K562 (cell line): ENCODE data around the gene LGR6. TPM values are rescaled to one million over a fixed set of nuclear protein-coding genes. Genes with fewer than 3 reads are reported as not detected.

ENCODE experiments used
- ATF1 ChIP-seq, 2 experiments: fragments of 450-650 bp in 1 of 2; IDR thresholded peaks; 2 replicates each; pipeline ENCODE4 v1.6.1; 2016; ENCODE audit warnings: missing compliant biosample characterization in 1 of 2, missing genetic modification characterization in 1 of 2
- KDM2B ChIP-seq: fragments of 250-450 bp; sonication (Bioruptor Pico); IDR thresholded peaks from 2 replicates; pipeline ENCODE4 v1.8.0; 2021; ENCODE audit warnings: mild to moderate bottlenecking, moderate library complexity
- NFATC3 ChIP-seq: fragments of 450-650 bp; IDR thresholded peaks from 2 replicates; pipeline ENCODE4 v1.6.1; 2017; ENCODE audit warnings: mild to moderate bottlenecking
- PML ChIP-seq: IDR thresholded peaks from 2 replicates; pipeline ENCODE4 v1.6.1; 2012; ENCODE audit warnings: low read length, inconsistent platforms
- PTBP1 ChIP-seq: fragments of 200-400 bp; formaldehyde crosslinking; IDR thresholded peaks from 2 replicates; pipeline ENCODE4 v1.6.1; 2017; ENCODE audit warnings: low read depth, low read length
- PURB ChIP-seq: sonication (generic); formaldehyde crosslinking; IDR thresholded peaks from 2 replicates; pipeline ENCODE4 v1.9.0; 2021; ENCODE audit warnings: low read depth, mild to moderate bottlenecking, missing genetic modification reagents
- RB1 ChIP-seq: fragments of 450-650 bp; IDR thresholded peaks from 2 replicates; pipeline ENCODE4 v1.6.1; 2017; ENCODE audit warnings: low read depth, mild to moderate bottlenecking
- ZNF384 ChIP-seq: IDR thresholded peaks from 2 replicates; pipeline ENCODE4 v1.6.1; 2012; ENCODE audit warnings: low read depth, low read length, improper control_type of control experiment
- ZNF444 ChIP-seq: fragments of 250-450 bp; sonication (Bioruptor Pico); IDR thresholded peaks from 2 replicates; pipeline ENCODE4 v1.4.0; 2020; ENCODE audit warnings: mild to moderate bottlenecking, moderate library complexity
- ZNF445 ChIP-seq: fragments of 250-450 bp; sonication (Bioruptor Pico); IDR thresholded peaks from 2 replicates; pipeline ENCODE4 v1.4.0; 2020; ENCODE audit warnings: low read depth, mild to moderate bottlenecking, moderate library complexity
- polyA plus RNA-seq, 8 experiments: library from polyadenylated mRNA; depleted of rRNA in 4 of 8; stranded (reverse) in 5 of 8; unstranded in 3 of 8; fragments of >200 nt; fragmentation: Nextera tagmentation in 2 of 8; fragmentation: Illumina TruSeq in 1 of 8; extraction: Ambion mirVana in 2 of 8; extraction: Trizol in 1 of 8; gene quantifications; 2 replicates each; pipeline versions ENCODE4 v1.2.1 to v1.2.3, GENCODE V29; 2011 to 2014; ENCODE audit warnings: inconsistent platforms in 1 of 8, missing spikeins in 1 of 8
- total RNA-seq, 7 experiments: library from RNA; depleted of rRNA in 6 of 7; stranded (reverse); fragments of >200 nt in 6 of 7; fragmentation: Illumina TruSeq in 2 of 7; extraction: Trizol in 2 of 7; gene quantifications; 2 replicates each; pipeline versions ENCODE4 v1.2.1 to v1.2.3, GENCODE V29; 2011 to 2021; ENCODE audit warnings: low replicate concordance in 1 of 7
- TF ChIP-seq, protein P1 (sequence below): fragments of 450-650 bp; IDR thresholded peaks from 2 replicates; pipeline ENCODE4 v1.6.1; 2018; ENCODE audit not compliant: partially characterized antibody
- TF ChIP-seq, protein P2 (sequence below): fragments of 450-650 bp; formaldehyde crosslinking; IDR thresholded peaks from 2 replicates; pipeline ENCODE4 v1.4.0; 2020; ENCODE audit warnings: mild to moderate bottlenecking, moderate library complexity
- TF ChIP-seq, protein P3 (sequence below), 2 experiments: IDR thresholded peaks in 1 of 2; conservative IDR thresholded peaks in 1 of 2; 2 replicates each; pipeline ENCODE4 v1.6.1; 2016; ENCODE audit warnings: low read depth in 2 of 2, mild to moderate bottlenecking in 1 of 2, missing compliant biosample characterization in 1 of 2, missing genetic modification characterization in 1 of 2, moderate library complexity in 1 of 2
- TF ChIP-seq, protein P4 (sequence below), 2 experiments: fragments of 450-650 bp; IDR thresholded peaks; 2 replicates each; pipeline ENCODE4 v1.6.1; 2018; ENCODE audit warnings: mild to moderate bottlenecking in 2 of 2, low read depth in 1 of 2; ENCODE audit not compliant: partially characterized antibody in 2 of 2

LGR6 gene
- total and polyA plus RNA-seq, 9 of the 15 experiments (the other 6 are each of a cell fraction or from before 2014, with no cell fraction given) = 0.01 to 0.54 (median 0.17) TPM; not detected in 1

DNA sequence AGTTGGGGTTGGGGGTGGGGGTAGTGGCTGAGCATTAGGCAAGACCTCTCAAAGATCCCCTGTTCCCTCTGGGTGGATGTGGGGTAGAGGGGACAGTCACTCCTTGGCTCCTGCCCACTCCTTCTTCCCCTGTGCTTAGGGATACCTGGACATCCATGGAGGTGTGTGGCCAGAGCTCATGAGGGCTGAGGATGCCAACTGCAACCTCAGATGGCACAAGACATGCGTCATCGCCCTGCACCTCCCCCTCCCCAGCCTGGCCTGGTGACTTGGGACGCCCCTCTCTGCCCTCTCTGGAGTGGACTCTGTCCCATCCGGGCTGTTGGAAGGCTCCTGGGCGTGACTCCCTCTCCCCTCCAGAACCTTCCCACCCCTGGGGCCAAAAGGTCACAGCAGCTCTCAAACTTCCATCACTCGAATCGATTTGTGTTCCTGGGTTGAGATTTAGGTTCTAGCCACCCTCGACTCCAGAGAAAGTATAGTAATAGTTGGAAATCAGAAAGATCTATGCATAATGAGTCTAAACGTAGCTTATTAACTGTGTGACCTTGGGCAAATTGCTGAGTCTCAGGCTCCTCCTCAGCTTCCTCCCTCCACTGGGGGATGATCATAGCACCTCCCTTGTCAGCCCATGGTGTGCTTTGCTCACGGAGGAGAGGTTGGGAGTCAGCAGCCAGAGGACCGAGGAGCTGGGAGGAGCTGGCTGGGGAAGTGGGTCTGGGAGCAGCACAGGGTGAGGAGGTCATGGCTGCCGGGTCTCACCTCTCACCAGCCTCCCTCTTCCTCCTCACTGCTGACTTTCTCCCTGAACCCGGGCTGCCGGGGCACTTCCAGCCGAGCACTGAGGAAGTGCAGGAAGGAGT is 30.9 kb upstream of the LGR6 start (continued):
- TF ChIP-seq, protein P1, sequence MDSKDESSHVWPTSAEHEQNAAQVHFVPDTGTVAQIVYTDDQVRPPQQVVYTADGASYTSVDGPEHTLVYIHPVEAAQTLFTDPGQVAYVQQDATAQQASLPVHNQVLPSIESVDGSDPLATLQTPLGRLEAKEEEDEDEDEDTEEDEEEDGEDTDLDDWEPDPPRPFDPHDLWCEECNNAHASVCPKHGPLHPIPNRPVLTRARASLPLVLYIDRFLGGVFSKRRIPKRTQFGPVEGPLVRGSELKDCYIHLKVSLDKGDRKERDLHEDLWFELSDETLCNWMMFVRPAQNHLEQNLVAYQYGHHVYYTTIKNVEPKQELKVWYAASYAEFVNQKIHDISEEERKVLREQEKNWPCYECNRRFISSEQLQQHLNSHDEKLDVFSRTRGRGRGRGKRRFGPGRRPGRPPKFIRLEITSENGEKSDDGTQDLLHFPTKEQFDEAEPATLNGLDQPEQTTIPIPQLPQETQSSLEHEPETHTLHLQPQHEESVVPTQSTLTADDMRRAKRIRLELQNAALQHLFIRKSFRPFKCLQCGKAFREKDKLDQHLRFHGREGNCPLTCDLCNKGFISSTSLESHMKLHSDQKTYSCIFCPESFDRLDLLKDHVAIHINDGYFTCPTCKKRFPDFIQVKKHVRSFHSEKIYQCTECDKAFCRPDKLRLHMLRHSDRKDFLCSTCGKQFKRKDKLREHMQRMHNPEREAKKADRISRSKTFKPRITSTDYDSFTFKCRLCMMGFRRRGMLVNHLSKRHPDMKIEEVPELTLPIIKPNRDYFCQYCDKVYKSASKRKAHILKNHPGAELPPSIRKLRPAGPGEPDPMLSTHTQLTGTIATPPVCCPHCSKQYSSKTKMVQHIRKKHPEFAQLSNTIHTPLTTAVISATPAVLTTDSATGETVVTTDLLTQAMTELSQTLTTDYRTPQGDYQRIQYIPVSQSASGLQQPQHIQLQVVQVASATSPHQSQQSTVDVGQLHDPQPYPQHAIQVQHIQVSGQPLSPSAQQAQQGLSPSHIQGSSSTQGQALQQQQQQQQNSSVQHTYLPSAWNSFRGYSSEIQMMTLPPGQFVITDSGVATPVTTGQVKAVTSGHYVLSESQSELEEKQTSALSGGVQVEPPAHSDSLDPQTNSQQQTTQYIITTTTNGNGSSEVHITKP = peak; percentile 66
- TF ChIP-seq NFATC3 (no peak), PTBP1 (no peak), PML (peak; percentile 30; the same call in 1 of the 2 replicates), ZNF384 (no peak), ZNF445 (CRISPR knock-in tag) (0 out of 2 replicates have a peak, but pooled peaks have one; percentile 48), ATF1 (CRISPR knock-in tag; IDR thresholded peaks at IDR 0.05) (no peak), ATF1 (tag; IDR thresholded peaks at IDR 0.05) (peak; percentile 70), RB1 (no peak), PURB (CRISPR knock-in tag) (no peak), ZNF444 (CRISPR knock-in tag) (no peak), KDM2B (no peak)
- TF ChIP-seq, protein P2, sequence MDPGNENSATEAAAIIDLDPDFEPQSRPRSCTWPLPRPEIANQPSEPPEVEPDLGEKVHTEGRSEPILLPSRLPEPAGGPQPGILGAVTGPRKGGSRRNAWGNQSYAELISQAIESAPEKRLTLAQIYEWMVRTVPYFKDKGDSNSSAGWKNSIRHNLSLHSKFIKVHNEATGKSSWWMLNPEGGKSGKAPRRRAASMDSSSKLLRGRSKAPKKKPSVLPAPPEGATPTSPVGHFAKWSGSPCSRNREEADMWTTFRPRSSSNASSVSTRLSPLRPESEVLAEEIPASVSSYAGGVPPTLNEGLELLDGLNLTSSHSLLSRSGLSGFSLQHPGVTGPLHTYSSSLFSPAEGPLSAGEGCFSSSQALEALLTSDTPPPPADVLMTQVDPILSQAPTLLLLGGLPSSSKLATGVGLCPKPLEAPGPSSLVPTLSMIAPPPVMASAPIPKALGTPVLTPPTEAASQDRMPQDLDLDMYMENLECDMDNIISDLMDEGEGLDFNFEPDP (CRISPR knock-in tag) = 0 out of 2 replicates have a peak, but pooled peaks have one; percentile 22
- TF ChIP-seq, protein P3, sequence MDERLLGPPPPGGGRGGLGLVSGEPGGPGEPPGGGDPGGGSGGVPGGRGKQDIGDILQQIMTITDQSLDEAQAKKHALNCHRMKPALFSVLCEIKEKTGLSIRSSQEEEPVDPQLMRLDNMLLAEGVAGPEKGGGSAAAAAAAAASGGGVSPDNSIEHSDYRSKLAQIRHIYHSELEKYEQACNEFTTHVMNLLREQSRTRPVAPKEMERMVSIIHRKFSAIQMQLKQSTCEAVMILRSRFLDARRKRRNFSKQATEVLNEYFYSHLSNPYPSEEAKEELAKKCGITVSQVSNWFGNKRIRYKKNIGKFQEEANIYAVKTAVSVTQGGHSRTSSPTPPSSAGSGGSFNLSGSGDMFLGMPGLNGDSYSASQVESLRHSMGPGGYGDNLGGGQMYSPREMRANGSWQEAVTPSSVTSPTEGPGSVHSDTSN (CRISPR knock-in tag; IDR thresholded peaks at IDR 0.05; ENCODE audit: low read depth) = no peak
- TF ChIP-seq, protein P3 (tag; conservative IDR thresholded peaks at IDR 0.05; ENCODE audit: low read depth) = 0 out of 2 replicates have a peak, but pooled peaks have one; percentile 13
- TF ChIP-seq, protein P4, sequence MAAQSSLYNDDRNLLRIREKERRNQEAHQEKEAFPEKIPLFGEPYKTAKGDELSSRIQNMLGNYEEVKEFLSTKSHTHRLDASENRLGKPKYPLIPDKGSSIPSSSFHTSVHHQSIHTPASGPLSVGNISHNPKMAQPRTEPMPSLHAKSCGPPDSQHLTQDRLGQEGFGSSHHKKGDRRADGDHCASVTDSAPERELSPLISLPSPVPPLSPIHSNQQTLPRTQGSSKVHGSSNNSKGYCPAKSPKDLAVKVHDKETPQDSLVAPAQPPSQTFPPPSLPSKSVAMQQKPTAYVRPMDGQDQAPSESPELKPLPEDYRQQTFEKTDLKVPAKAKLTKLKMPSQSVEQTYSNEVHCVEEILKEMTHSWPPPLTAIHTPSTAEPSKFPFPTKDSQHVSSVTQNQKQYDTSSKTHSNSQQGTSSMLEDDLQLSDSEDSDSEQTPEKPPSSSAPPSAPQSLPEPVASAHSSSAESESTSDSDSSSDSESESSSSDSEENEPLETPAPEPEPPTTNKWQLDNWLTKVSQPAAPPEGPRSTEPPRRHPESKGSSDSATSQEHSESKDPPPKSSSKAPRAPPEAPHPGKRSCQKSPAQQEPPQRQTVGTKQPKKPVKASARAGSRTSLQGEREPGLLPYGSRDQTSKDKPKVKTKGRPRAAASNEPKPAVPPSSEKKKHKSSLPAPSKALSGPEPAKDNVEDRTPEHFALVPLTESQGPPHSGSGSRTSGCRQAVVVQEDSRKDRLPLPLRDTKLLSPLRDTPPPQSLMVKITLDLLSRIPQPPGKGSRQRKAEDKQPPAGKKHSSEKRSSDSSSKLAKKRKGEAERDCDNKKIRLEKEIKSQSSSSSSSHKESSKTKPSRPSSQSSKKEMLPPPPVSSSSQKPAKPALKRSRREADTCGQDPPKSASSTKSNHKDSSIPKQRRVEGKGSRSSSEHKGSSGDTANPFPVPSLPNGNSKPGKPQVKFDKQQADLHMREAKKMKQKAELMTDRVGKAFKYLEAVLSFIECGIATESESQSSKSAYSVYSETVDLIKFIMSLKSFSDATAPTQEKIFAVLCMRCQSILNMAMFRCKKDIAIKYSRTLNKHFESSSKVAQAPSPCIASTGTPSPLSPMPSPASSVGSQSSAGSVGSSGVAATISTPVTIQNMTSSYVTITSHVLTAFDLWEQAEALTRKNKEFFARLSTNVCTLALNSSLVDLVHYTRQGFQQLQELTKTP (IDR thresholded peaks at IDR 0.05; ENCODE audit: low read depth in 1 of 2, partially characterized antibody in 2 of 2) = peak; percentile 27 to 56
